GM12878 (cell line): Measurements from ENCODE around the gene ZBTB9. TPM values are rescaled to one million over a fixed set of nuclear protein-coding genes. Genes with fewer than 3 reads are reported as not detected.

Experiments used
- ATAC-seq: fragments of 200-7000 bp; cut with Tn5 transposase; 3 replicates; pipeline ENCODE4 v1.9.1; 2020; ENCODE audit warnings: mild to moderate bottlenecking, moderate library complexity
- BruUV-seq: library from RNA; stranded (reverse); fragments of 400-500 nt; replicated peaks from 2 replicates; lab custom pipeline; 2021; lab: Mats Ljungman, UMichigan
- CTCF ChIA-PET: fragments of 300-600 bp; sonication (Branson Sonifier 250); formaldehyde crosslinking; extraction: SDS; loops from one replicate; lab custom pipeline; 2021; ENCODE audit warnings: inconsistent platforms; lab: Yijun Ruan, JAX
- POLR2A ChIA-PET: fragments of 350-600 bp; formaldehyde crosslinking; extraction: SDS; loops from one replicate; lab custom pipeline; 2021; ENCODE audit warnings: inconsistent platforms; lab: Charles Lee
- RAD21 ChIA-PET: fragments of 300-600 bp; sonication (Branson Sonifier 250); formaldehyde crosslinking; loops from one replicate; lab custom pipeline; 2023; ENCODE audit warnings: antibody characterized with exemption; ENCODE audit not compliant: unreplicated experiment; lab: Charles Lee
- SMC1A ChIA-PET: fragments of 300-600 bp; sonication (Branson Sonifier 250); formaldehyde crosslinking; loops from one replicate; lab custom pipeline; 2023; ENCODE audit not compliant: unreplicated experiment, uncharacterized antibody; lab: Charles Lee
- DNase-seq: peaks from one replicate; pipeline ENCODE4 v3.0.0-alpha.2; 2011; ENCODE audit warnings: low read depth, low spot score
- FAIRE-seq: peaks from 3 replicates; lab custom pipeline; 2011; peaks lifted over from hg19 to GRCh38; lab: Jason Lieb, UNC
- H2AFZ ChIP-seq: 2 replicates; pipeline ENCODE4 v1.6.0; 2011; ENCODE audit warnings: low read depth, low read length, control low read depth; ENCODE audit not compliant: control insufficient read depth
- H3K27ac ChIP-seq: 2 replicates; pipeline ENCODE4 v1.5.1; 2011; ENCODE audit warnings: control low read depth; ENCODE audit not compliant: control insufficient read depth, insufficient read depth
- H3K27me3 ChIP-seq, 2 experiments: replicated peaks in 1 of 2; 2 replicates each; pipeline versions ENCODE4 v1.6.0 to v1.6.1; 2011; ENCODE audit warnings: low read length in 1 of 2; ENCODE audit not compliant: control insufficient read depth in 2 of 2, insufficient read depth in 2 of 2
- H3K36me3 ChIP-seq, 2 experiments: 2 replicates each; pipeline ENCODE4 v1.5.1; 2011; ENCODE audit warnings: low read length in 1 of 2; ENCODE audit not compliant: control insufficient read depth in 2 of 2, insufficient read depth in 2 of 2
- H3K4me1 ChIP-seq: 2 replicates; pipeline ENCODE4 v1.6.1; 2011; ENCODE audit warnings: mild to moderate bottlenecking, low read length, moderate library complexity, mixed read lengths; ENCODE audit not compliant: control insufficient read depth, insufficient read depth
- H3K4me2 ChIP-seq: 2 replicates; pipeline ENCODE4 v1.6.0; 2011; ENCODE audit warnings: control low read depth; ENCODE audit not compliant: control insufficient read depth, insufficient read depth
- H3K4me3 ChIP-seq: fragments of 200-600 bp; sonication (generic); 2 replicates; pipeline ENCODE4 v1.5.1; 2016
- H3K79me2 ChIP-seq: 2 replicates; pipeline ENCODE4 v1.6.0; 2011; ENCODE audit warnings: low read length; ENCODE audit not compliant: control insufficient read depth, insufficient read depth
- H3K9ac ChIP-seq: 2 replicates; pipeline ENCODE4 v1.8.0; 2011; ENCODE audit warnings: low read length, control low read depth, mixed read lengths; ENCODE audit not compliant: control insufficient read depth, insufficient read depth
- H3K9me3 ChIP-seq: replicated peaks from 3 replicates; pipeline ENCODE4 v1.5.1; 2011; ENCODE audit warnings: mild to moderate bottlenecking, low read length; ENCODE audit not compliant: control insufficient read depth, insufficient read depth
- H4K20me1 ChIP-seq: 2 replicates; pipeline ENCODE4 v1.6.0; 2011; ENCODE audit not compliant: control insufficient read depth, insufficient read depth
- E2F4 ChIP-seq: IDR thresholded peaks from 2 replicates; pipeline ENCODE4 v1.6.1; 2012; ENCODE audit warnings: low read depth, low read length, improper control_type of control experiment
- EGR1 ChIP-seq, 2 experiments: IDR thresholded peaks; 1 replicate in 1 of 2; 2 replicates in 1 of 2; pipeline ENCODE4 v1.6.1; 2011 to 2012; ENCODE audit warnings: low read depth in 2 of 2, low read length in 2 of 2, borderline replicate concordance in 1 of 2, mild to moderate bottlenecking in 1 of 2, moderate library complexity in 1 of 2
- GATAD2B ChIP-seq: fragments of 450-650 bp; conservative IDR thresholded peaks from 2 replicates; pipeline ENCODE4 v1.6.1; 2017; ENCODE audit warnings: low read depth, mild to moderate bottlenecking, moderate library complexity
- HDAC2 ChIP-seq: fragments of 200-600 bp; sonication (generic); IDR thresholded peaks from 2 replicates; pipeline ENCODE4 v1.6.1; 2017
- HDAC6 ChIP-seq: fragments of 200-600 bp; sonication (generic); IDR thresholded peaks from one replicate; pipeline ENCODE4 v1.8.0; 2017; ENCODE audit warnings: antibody characterized with exemption; ENCODE audit not compliant: unreplicated experiment
- MLLT1 ChIP-seq: fragments of 450-650 bp; IDR thresholded peaks from 2 replicates; pipeline ENCODE4 v1.6.1; 2016; ENCODE audit warnings: mild to moderate bottlenecking
- MTA3 ChIP-seq: IDR thresholded peaks from 2 replicates; pipeline ENCODE4 v1.6.1; 2012; ENCODE audit warnings: low read length, inconsistent platforms, borderline replicate concordance
- MYB ChIP-seq: fragments of 150-350 bp; IDR thresholded peaks from 2 replicates; pipeline ENCODE4 v1.6.1; 2014; ENCODE audit warnings: mild to moderate bottlenecking, low read depth, low read length, borderline replicate concordance
- PAX5 ChIP-seq: IDR thresholded peaks from 2 replicates; pipeline ENCODE4 v1.6.1; 2011; ENCODE audit warnings: low read depth, low read length, borderline replicate concordance
- PML ChIP-seq: IDR thresholded peaks from 2 replicates; pipeline ENCODE4 v1.6.1; 2012; ENCODE audit warnings: low read length, inconsistent platforms
- RAD21 ChIP-seq: IDR thresholded peaks from 2 replicates; pipeline ENCODE4 v1.6.1; 2011; ENCODE audit warnings: mild to moderate bottlenecking, low read depth, low read length, moderate library complexity; ENCODE audit not compliant: insufficient read depth
- RELA ChIP-seq: fragments of 450-650 bp; IDR thresholded peaks from 2 replicates; pipeline ENCODE4 v1.8.0; 2014; ENCODE audit warnings: borderline replicate concordance; ENCODE audit not compliant: partially characterized antibody
- SKIL ChIP-seq: fragments of 450-650 bp; IDR thresholded peaks from 2 replicates; pipeline ENCODE4 v1.6.1; 2017; ENCODE audit warnings: mild to moderate bottlenecking, low read depth, inconsistent platforms; ENCODE audit not compliant: poor library complexity, severe bottlenecking
- SMAD5 ChIP-seq: IDR thresholded peaks from 2 replicates; pipeline ENCODE4 v1.6.1; 2016; ENCODE audit warnings: antibody characterized with exemption, low read depth
- SREBF2 ChIP-seq: IDR thresholded peaks from 2 replicates; pipeline ENCODE4 v1.6.1; 2012; ENCODE audit warnings: mild to moderate bottlenecking, low read length
- STAT1 ChIP-seq: fragments of 450-650 bp; conservative IDR thresholded peaks from 2 replicates; pipeline ENCODE4 v1.6.1; 2014; ENCODE audit warnings: antibody characterized with exemption, mild to moderate bottlenecking
- TCF3 ChIP-seq: IDR thresholded peaks from 2 replicates; pipeline ENCODE4 v1.6.1; 2012; ENCODE audit warnings: low read depth, mild to moderate bottlenecking, low read length, borderline replicate concordance; ENCODE audit not compliant: insufficient read depth
- ZSCAN29 ChIP-seq: fragments of 450-650 bp; IDR thresholded peaks from 2 replicates; pipeline ENCODE4 v1.6.1; 2017; ENCODE audit warnings: mild to moderate bottlenecking, moderate library complexity
- WGBS: methylation state at CpG from one replicate; pipeline ENCODE4 v1.1.6; 2016; ENCODE audit warnings: low lambda C conversion rate; ENCODE audit not compliant: insufficient replicate concordance, insufficient coverage; ENCODE audit errors: missing lambda C conversion rate; 5-methylcytosine and 5-hydroxymethylcytosine counted together
- in situ Hi-C: fragments of 300-500 bp; cut with MboI; formaldehyde crosslinking; loops from 9 replicates; pipeline ENCODE4 v1.14.3; 2018; ENCODE audit warnings: mixed read lengths
- intact Hi-C: fragments of 100-400 bp; cut with micrococcal nuclease; formaldehyde crosslinking; loops from one replicate; pipeline ENCODE4 v1.14.2; 2022; ENCODE audit not compliant: unreplicated experiment
- polyA plus RNA-seq, 11 experiments: library from polyadenylated mRNA; depleted of rRNA in 4 of 11; unstranded in 6 of 11; stranded (reverse) in 5 of 11; fragments of >200 nt; fragmentation: Nextera tagmentation in 4 of 11; fragmentation: Illumina TruSeq in 1 of 11; extraction: Ambion mirVana in 4 of 11; extraction: Trizol in 1 of 11; gene quantifications; 1 replicate in 1 of 11; 2 replicates in 10 of 11; pipeline versions ENCODE4 v1.2.1 to v1.2.3, GENCODE V29; 2011 to 2016; ENCODE audit warnings: inconsistent platforms in 2 of 11, missing spikeins in 2 of 11, low read depth in 1 of 11
- total RNA-seq, 4 experiments: library from RNA; depleted of rRNA in 3 of 4; stranded (reverse); fragments of >200 nt in 3 of 4; fragmentation: Illumina TruSeq in 1 of 4; extraction: Trizol in 1 of 4; gene quantifications; 2 replicates each; pipeline versions ENCODE4 v1.2.1 to v1.2.3, GENCODE V29; 2013 to 2021

The ZBTB9 gene
- total and polyA plus RNA-seq, 10 of the 15 experiments (the other 5 are each of a cell fraction or from before 2014, with no cell fraction given): 1.5 to 12.7 (median 6.9) TPM

- RAD21 ChIA-PET: interaction anchor here (1.0 to 1.2 kb wide), 2 partner anchors 9 to 14 kb away, joined by 3 to 4 read pairs; no protein-coding TSS in a partner anchor
- intact Hi-C loops (loop anchor here (1.0 kb wide), 1 partner anchor 44 kb away; the partner anchor contains the start of gene ZBTB9), in situ Hi-C loops (no loop called here)
- CTCF ChIA-PET: interaction anchor here (0.6 to 1.2 kb wide), 4 partner anchors 8 to 142 kb away, joined by 3 to 4 read pairs (median 4); partner anchors contain the start of gene CUTA
- H3K4me2 ChIP-seq: peak overlapping the region; percentile 70
- H3K4me3 ChIP-seq: peak overlapping the region; percentile 73
- ATAC-seq (peak; percentile 96), FAIRE-seq (peak; percentile 98), DNase-seq (peak; percentile 86)
- peak overlapping the region; percentile 90 for H3K27ac ChIP-seq
- no peaks in the 10 kb centered on the region for H3K9me3 ChIP-seq
- SMC1A ChIA-PET: interaction anchor here (1.0 kb wide), 1 partner anchor 14 kb away, joined by 4 read pairs; no protein-coding TSS in a partner anchor
- no TSS peak for BruUV-seq
- H3K79me2 ChIP-seq: peaks cover 8% of the 10 kb centered on the region
- H3K4me1 ChIP-seq: peaks cover 16% of the 10 kb centered on the region
- POLR2A ChIA-PET: interaction anchor here (0.5 to 2.2 kb wide), 9 partner anchors 14 to 1269 kb away, joined by 3 to 8 read pairs (median 4); partner anchors contain the start of gene ZBTB22
- no peaks in the 10 kb centered on the region for H3K27me3 ChIP-seq
- under 1% methylated on average over 52 of the region's 65 CpGs for WGBS
- no peaks in the 10 kb centered on the region; the same call in 1 of the 2 replicates for H4K20me1 ChIP-seq
- H2AFZ ChIP-seq: peak overlapping the region; percentile 88
- peak overlapping the region; percentile 75 for H3K9ac ChIP-seq
- H3K36me3 ChIP-seq: peaks cover 19 to 22% of the 10 kb centered on the region in 2 experiments
- TF ChIP-seq E2F4: peak; percentile 88
- peak; percentile 63 for TF ChIP-seq GATAD2B
- TF ChIP-seq MTA3: no peak
- TF ChIP-seq SKIL: no peak
- no peak for TF ChIP-seq SREBF2
- no peak for TF ChIP-seq TCF3
- TF ChIP-seq STAT1: no peak
- no peak for TF ChIP-seq EGR1 (IDR thresholded peaks at IDR 0.05; ENCODE audit: borderline replicate concordance in 1 of 2, low read depth in 2 of 2, low read length in 2 of 2)
- TF ChIP-seq HDAC6: no peak
- no peak for TF ChIP-seq ZSCAN29
- peak; percentile 24 for TF ChIP-seq RELA
- TF ChIP-seq SMAD5: peak; percentile 56; the same call in 1 of the 2 replicates
- no peak for TF ChIP-seq PML
- no peak for TF ChIP-seq HDAC2
- no peak for TF ChIP-seq RAD21
- no peak for TF ChIP-seq MLLT1
- TF ChIP-seq MYB: 0 out of 2 replicates have a peak, but pooled peaks have one; percentile 49
- no peak for TF ChIP-seq PAX5
Measured at GRCh38 chr6:33410050-33410710, 44.2 kb upstream of the ZBTB9 start.
